ENCODE data around the gene SDHA.

DNA sequence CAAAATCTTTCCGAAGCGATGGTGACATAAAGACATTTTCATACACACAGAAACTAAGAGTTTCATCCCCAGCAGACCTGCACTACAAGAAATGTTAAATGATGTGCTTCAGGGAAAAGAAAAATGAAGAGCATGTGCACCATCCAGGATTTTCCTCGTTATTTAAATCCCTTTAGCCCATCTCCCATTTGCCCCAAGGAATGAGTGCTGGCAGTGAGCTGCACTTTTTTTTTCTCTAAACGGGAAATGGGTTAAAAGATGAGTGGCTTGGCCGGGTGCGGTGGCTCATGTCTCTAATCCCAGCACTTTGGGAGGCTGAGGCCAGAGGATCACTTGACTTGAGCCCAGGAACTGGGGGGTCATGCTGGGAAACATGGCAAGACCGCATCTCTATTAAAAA is 33.6 kb upstream of the SDHA start:
- TF ChIP-seq EZH2phosphoT487 (IDR thresholded peaks at IDR 0.05; ENCODE audit: insufficient read depth, low read depth), result no peak
- no peak for TF ChIP-seq EZH2 (IDR thresholded peaks at IDR 0.05; ENCODE audit: insufficient read depth, poor library complexity, severe bottlenecking)
